ENCODE results near the gene KLHL14.
"Not testable (repeated sequence)": the region's sequence is repeated elsewhere in the genome, so short reads cannot be mapped to it uniquely, and the experiment has no call there.

Gene KLHL14, protein sequence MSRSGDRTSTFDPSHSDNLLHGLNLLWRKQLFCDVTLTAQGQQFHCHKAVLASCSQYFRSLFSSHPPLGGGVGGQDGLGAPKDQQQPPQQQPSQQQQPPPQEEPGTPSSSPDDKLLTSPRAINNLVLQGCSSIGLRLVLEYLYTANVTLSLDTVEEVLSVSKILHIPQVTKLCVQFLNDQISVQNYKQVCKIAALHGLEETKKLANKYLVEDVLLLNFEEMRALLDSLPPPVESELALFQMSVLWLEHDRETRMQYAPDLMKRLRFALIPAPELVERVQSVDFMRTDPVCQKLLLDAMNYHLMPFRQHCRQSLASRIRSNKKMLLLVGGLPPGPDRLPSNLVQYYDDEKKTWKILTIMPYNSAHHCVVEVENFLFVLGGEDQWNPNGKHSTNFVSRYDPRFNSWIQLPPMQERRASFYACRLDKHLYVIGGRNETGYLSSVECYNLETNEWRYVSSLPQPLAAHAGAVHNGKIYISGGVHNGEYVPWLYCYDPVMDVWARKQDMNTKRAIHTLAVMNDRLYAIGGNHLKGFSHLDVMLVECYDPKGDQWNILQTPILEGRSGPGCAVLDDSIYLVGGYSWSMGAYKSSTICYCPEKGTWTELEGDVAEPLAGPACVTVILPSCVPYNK

DNA sequence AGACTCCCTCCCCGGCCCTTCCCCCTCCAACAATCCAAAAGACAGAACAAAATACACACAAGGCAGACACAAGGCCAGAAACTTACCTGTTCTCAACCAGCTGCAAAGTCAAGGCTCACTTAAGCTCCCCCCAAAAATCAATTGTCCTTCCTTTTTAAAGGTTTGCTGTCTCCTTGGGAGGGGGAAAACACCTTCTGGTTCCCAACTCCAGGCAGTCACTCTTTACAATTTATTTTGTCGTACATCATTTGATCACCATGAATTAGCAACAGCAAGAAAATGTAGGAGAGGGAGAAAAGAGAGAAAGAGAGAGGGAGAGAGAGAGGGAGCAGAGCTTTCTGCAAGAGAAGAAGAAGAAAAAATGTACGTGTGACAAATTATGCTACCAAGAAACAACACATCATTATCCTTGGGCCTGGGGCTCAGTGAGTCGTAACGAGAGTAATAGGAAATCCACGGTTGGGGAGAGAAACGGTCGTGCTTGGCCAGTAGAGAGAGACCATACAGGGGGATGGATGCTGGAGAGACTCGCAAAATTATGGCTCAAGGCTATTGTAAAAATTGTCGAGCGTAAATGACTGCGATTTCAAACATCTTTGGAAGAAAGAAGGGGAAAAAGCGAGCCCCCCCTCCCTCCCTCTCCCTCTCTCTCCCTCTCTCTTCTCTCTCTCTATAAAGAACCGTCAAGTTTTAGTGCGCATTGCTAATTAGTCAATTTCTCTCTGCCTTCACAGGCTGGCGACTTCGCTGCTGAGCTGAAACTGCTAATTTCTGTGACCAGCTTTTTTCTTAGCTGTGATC lies at the start of gene KLHL14:
Gene KLHL14 (minus strand): TSS at position 443 of the 801 bp plus-strand sequence. CDS start 2,432 bp downstream, outside the sequence.
- no peak for DNase-seq

- no peak for DNase-seq
Observed at GRCh38 chr18:32822197-32822596, 49.4 kb upstream of the KLHL14 start.

GRCh38 chr18:32815881-32816280 lies 43.1 kb upstream of the KLHL14 start:
- DNase-seq: peak; percentile 3

- DNase-seq: no peak
Observed at GRCh38 chr18:32812342-32812741, 39.5 kb upstream of the KLHL14 start.

DNA sequence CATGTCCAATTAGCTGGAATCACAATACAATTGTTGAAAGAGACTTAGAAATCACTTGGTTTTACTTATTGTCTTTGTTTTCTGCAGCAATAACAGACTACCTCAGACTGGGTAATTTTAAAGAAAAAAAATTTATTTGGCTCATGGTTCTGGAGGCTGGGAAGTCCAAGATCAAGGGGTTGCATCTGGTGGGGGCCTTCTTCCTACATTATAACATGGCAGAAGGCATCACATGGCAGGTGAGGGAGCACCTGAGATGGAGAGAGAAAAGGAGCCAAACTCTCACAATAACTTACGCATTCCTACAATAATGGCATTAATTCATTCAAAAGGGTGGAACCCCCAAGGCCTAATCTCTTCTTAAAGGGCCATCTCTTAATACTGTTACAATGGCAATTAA lies 37.5 kb upstream of the KLHL14 start:
- DNase-seq: no peak

DNA sequence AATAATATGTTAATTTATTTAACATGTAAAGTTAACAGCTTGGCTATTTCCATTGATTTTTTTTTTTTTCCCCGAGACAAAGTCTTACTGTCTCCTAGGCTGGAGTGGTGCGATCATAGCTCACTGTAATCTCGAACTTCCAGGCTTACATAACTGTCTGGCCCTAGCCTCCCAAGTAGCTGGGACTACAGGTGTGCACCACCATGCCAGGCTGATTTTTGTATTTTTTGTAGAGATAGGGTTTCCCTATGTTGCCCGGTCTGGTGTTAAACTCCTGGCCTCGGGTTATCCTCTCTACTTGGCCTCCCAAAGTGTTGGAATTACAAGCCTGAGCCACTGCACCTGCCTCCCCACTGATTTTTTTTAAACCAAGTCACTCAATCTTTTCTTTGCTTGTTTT lies 32.5 kb upstream of the KLHL14 start:
- DNase-seq: no peak

- DNase-seq: no peak
Observed at GRCh38 chr18:32804134-32804888, 31.5 kb upstream of the KLHL14 start.

DNA sequence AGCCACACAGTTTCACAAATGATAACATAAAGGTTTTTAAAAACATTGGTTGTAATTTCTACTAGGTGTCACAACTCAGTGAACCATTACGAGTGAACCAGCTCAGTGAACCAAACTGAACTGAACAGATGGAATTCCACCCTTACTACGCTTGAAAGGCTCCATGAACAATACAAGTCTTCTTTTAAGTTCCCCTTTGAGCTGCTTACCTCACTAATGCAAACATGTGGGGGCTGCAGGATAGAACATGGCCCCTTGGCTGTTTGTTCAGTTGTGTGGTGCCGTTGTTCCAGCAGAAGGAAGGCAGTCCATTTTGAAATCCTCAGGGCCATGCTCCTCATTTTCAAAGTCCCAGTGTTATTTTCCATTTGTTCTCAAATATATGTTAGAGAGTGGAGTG lies 30.7 kb upstream of the KLHL14 start:
- DNase-seq: no peak

GRCh38 chr18:32802591-32803451 lies 30.0 kb upstream of the KLHL14 start:
- DNase-seq: no peak

DNA sequence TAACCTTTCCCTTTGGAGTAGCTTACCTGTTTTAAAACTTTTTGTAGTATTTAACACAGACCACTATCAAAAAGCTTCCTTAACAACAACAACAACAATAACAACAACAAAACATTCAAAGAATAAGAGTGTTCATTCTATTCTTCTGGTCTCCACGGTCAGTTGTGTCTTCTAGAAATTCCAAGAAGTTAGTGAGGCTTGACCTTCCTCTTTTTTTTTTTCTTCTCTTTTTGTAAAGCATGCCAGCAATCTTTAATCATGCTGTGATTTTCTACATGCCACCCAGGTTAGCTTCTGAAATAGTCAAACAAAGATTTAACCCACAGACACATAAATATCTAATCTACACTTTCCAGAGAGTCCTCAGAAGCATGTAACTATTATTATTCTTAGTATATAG lies 28.4 kb upstream of the KLHL14 start:
- no peak for DNase-seq

DNA sequence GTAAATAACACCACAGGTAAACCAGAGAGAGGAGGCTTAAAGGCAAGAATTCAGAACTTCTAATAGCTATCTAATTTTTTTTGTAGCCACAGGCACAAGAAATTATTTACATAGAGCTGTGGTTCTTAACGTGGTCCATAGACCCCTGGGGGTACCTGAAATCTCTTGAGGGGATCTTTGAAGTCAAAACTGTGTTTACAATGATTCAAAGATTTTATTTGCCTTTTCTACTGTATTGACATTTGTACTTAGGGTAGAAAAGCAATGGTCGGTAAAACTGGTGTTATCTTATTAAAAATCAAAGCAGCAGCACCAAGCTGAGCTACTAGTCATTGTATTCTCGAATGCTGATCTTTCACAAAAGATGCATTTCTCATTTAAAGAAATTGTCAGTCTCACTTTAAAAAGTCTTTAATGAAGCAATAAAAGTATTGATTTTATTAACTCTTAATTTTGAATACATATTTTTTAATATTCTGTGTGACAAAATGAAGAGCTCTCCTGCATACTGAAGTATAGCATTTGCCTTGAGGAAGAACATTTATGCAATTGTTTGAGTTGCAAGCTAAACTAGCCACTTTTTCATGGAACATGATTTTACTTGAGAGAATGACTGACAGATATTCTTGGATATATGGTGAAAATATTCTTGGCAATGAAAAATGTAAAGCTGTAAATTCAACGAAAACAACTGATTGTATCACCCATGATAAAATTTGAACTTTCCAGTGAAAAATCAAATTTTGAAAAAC lies 25.6 kb upstream of the KLHL14 start:
- no peak for DNase-seq

DNA sequence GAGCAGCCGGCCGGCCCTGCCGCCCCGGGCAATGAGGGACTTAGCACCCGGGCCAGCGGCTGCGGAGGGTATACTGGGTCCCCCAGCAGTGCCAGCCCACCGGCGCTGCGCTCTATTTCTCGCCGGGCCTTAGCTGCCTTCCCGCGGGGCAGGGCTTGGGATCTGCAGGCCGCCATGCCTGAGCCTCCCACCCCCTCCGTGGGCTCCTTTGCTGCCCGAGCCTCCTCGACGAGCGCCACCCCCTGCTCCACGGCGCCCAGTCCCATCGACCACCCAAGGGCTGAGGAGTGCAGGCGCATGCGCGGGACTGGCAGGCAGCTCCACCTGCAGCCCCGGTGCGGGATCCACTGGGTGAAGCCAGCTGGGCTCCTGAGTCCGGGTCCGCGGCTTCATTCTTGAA lies 21.8 kb upstream of the KLHL14 start:
- DNase-seq: not testable (repeated sequence)

DNA sequence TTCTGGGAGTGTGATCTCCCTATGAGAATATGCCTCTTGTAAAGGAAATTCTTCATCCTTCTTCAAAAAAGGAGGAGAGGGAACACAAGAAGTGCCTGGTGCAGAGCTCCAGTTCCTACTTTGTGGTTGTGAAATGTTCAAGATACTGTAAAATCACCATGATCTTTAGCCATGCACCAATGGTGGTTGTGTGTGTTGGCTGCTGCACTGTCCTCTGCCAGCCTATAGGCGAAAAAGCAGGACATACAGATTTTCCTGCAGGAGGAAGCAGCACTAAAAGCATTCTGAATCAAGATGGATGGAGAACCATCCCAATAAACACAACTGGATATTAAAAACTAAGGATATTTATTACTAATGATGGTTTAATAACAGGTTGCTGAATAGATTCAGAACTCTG lies 6.2 kb upstream of the KLHL14 start:
- DNase-seq: no peak

DNA sequence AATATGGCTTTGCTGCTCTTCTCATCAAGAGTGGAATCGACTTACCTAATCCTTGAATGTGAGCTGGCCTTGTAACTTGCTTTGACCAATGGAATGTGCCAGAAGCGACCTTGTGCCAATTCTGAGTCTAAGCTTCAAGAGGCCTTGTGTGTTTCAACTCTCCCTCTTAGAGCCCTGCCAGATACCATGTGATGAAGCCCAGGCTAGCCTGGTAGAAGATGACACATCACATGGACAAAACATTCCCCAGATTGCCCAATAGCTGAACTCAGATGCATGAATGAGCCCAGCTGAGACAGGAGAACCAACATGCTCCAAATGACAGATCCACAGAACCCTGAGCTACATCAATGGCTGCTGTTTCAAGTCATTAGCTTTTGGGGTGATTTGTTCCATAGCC lies 4.2 kb upstream of the KLHL14 start:
- no peak for DNase-seq

- no peak for DNase-seq
Observed at GRCh38 chr18:32776561-32776960, 3.7 kb upstream of the KLHL14 start.

DNA sequence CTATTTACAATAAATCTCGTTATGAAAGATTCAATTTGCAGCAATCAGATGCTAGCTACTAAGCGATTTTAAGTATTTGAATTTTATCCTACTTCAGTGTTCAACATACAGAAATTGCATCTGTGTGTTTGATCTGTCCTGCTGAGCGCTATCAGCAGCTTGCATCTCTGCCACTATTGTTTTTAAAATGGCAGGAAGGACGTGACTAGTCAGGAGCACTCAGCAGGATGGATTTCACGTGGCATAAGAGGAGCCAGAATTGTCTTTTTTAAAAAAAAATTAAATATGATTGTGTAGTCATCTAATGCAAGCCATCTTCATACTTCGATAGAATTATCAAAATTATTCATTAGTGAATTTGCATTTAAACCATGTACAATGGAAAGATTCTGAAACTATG lies 2.8 kb upstream of the KLHL14 start:
- DNase-seq: no peak

- DNase-seq: no peak
Observed at GRCh38 chr18:32773382-32773712, 524 bp upstream of the KLHL14 start.

DNA sequence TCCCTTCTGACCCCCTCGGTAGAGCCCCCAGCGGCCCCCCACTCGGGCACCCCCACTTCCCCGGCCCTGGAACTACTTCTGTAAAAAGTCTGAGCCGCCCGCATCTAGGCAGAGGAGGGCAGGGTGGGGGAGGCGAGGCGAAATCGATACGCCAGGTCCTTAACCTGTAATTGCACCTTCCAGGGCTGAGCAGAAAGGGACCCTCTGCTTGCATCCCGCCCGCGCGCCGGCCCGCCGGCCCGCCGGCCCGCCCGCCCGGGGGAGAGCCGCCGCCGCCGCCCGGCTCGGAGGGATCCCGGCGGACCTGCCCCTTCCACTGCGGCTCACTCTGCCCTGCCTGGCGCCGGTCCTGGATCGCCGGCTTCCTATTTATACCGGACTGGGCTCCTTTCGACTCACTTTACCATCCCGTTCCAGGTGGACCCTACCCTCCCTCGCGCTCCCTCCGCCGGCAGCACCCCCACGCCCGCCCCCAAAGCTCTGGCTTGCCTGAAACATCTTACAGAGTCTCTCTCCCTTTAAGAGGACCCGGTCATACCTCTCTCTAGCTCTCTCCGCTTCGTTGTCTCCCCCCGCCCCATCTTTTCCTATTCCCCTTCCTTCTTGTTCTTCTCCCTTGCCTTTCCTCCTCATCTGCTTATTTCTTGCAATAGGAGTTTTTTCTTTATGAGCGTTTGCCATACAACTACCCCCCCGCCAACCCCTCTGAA lies 797 bp downstream of the KLHL14 start:
- DNase-seq: no peak

DNA sequence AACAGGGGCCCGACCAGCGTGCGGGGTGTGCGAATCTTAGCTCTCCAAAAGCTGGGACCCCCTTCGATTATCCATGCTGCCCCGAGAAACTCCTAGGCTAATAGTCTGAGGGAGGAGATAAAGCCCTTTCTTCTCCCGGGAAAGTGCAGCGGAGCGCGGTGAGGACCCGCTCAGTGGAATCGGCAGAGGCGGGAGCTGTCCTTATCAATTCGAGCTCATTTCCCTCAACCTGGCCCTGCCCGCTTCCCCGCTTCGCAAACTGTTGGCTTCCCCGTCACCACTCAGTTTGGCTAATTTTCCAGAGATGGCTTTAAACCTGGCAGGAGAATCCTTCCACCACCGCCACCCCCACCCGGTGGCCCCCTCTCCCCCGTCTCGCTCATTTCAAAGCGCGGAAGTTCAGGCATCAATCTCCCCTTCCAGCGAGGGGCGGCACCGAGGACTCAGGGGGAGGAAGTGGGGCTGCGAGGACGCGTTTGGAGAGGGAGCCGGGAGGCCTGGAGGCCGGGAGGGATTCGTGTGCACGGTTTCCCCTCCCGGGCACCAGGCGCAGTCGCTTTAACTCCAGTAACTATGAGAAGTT lies 1.6 kb downstream of the KLHL14 start:
- DNase-seq: no peak

GRCh38 chr18:32770666-32771168 lies 2.1 kb downstream of the KLHL14 start:
- no peak for DNase-seq
